Fibroblast of skin of left quadriceps (primary cell): ENCODE measurements around the gene AIF1.

Experiments used
- DNase-seq, 2 experiments: peaks; one replicate each; pipeline ENCODE4 v3.0.0-alpha.2; 2013; ENCODE audit warnings: low read depth in 2 of 2

AIF1 gene

GRCh38 chr6:31663961-31664789 is 49.1 kb downstream of the AIF1 start:
- no peak for DNase-seq

- peak; percentile 91 for DNase-seq
These were observed 49.9 kb downstream of the AIF1 start, which contains the start of gene GPANK1 for GRCh38 chr6:31664790-31665500. Gene GPANK1, minus strand, starts transcription at chr6:31664997. Its CDS starts 519 bp downstream, at chr6:31664478.

DNA sequence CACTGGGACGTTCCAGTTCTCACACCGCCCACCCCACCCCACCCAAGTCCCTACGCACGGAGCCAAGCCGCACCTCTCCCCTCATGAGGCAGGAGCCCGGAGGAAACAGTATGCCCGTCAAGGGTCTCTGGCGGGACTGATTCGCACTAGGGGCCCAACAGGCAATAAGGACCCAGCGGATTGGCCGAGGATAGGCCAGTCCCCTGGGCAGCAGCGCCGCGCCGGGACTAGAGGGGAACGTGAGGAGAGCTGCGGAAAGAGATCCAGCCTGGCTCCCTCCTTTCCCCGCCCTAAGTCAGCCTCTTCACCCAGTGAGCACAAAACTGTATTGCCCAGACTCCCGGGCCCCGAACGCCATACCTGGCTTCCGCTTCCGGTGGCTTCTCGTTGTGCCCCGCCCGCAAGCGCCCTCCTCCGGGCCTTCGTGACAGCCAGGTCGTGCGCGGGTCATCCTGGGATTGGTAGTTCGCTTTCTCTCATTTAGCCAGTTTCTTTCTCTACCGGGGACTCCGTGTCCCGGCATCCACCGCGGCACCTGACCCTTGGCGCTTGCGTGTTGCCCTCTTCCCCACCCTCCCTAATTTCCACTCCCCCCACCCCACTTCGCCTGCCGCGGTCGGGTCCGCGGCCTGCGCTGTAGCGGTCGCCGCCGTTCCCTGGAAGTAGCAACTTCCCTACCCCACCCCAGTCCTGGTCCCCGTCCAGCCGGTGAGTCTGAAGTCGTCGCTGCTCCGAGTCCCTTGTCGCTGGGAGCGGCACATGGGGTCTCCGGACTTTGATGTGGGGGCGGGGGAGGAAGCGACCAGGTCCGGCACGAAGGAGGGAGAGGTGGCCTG is 50.7 kb downstream of the AIF1 start, which contains the start of gene CSNK2B:
Gene CSNK2B (plus strand): TSS at position 580 of the 836 bp plus-strand sequence. CDS start 752 bp downstream, outside the sequence.
- DNase-seq: peak; percentile 93 to 94

- no peak for DNase-seq
These were observed 51.4 kb downstream of the AIF1 start for GRCh38 chr6:31666337-31666965.
